Measurements from ENCODE around the gene GPR137B.

GRCh38 chr1:236228411-236228810, 86.1 kb downstream of the GPR137B start:
- TF ChIP-seq CTCF (IDR thresholded peaks at IDR 0.05 in 2 of 3, conservative IDR thresholded peaks at IDR 0.05 in 1 of 3; ENCODE audit: borderline replicate concordance in 1 of 3, insufficient read depth in 1 of 3, low read depth in 2 of 3, low read length in 2 of 3) = no peak
- TF ChIP-seq CEBPB (IDR thresholded peaks at IDR 0.05; ENCODE audit: low read depth) = no peak
- TF ChIP-seq RAD21 (IDR thresholded peaks at IDR 0.05; ENCODE audit: low read depth) = no peak
- TF ChIP-seq MAX (IDR thresholded peaks at IDR 0.05) = no peak
- TF ChIP-seq POLR2A (IDR thresholded peaks at IDR 0.05; ENCODE audit: borderline replicate concordance, extremely low read depth, insufficient read depth, insufficient read length) = no peak
- no peak for TF ChIP-seq EZH2 (IDR thresholded peaks at IDR 0.05)
- TF ChIP-seq ZBTB33 (IDR thresholded peaks at IDR 0.05; ENCODE audit: extremely low read depth, insufficient replicate concordance, low read length) = no peak
- TF ChIP-seq TCF7L2 (IDR thresholded peaks at IDR 0.05; ENCODE audit: borderline replicate concordance, extremely low read depth, insufficient read depth, insufficient read length) = no peak
- no peak for TF ChIP-seq SP1 (IDR thresholded peaks at IDR 0.05; ENCODE audit: low read depth)

All from HCT116 (cell line).